GM23338 (cell line): ENCODE data around the gene XYLT1. TPM values are rescaled to one million over a fixed set of nuclear protein-coding genes. Genes with fewer than 3 reads are reported as not detected.

Experiments used
- ATAC-seq: fragments of 200-7000 bp; cut with Tn5 transposase; 3 replicates; pipeline ENCODE4 v1.9.1; 2020
- DNase-seq: peaks from one replicate; pipeline ENCODE4 v3.0.0-alpha.2; 2015; ENCODE audit warnings: low spot score
- H2AFZ ChIP-seq: fragments of 200-600 bp; sonication (generic); 2 replicates; pipeline ENCODE4 v1.8.0; 2016; ENCODE audit warnings: antibody characterized with exemption, mild to moderate bottlenecking, moderate library complexity
- H3F3A ChIP-seq: fragments of 200-600 bp; sonication (generic); replicated peaks from 2 replicates; pipeline ENCODE4 v1.8.0; 2017; ENCODE audit warnings: antibody characterized with exemption, mixed run types, low read depth
- H3K27ac ChIP-seq: fragments of 200-600 bp; sonication (generic); 2 replicates; pipeline ENCODE4 v1.6.1; 2016; ENCODE audit warnings: low read depth
- H3K27me3 ChIP-seq: fragments of 200-600 bp; sonication (generic); 2 replicates; pipeline ENCODE4 v1.8.0; 2016; ENCODE audit warnings: mild to moderate bottlenecking, mixed run types, moderate library complexity; ENCODE audit not compliant: insufficient read depth
- H3K36me3 ChIP-seq: fragments of 200-600 bp; sonication (generic); 2 replicates; pipeline ENCODE4 v1.8.0; 2016; ENCODE audit warnings: mild to moderate bottlenecking; ENCODE audit not compliant: insufficient read depth
- H3K4me1 ChIP-seq: fragments of 200-600 bp; sonication (generic); 2 replicates; pipeline ENCODE4 v1.8.0; 2016; ENCODE audit warnings: mild to moderate bottlenecking, moderate library complexity; ENCODE audit not compliant: insufficient read depth
- H3K4me2 ChIP-seq: fragments of 200-600 bp; sonication (generic); 2 replicates; pipeline ENCODE4 v1.7.1; 2017; ENCODE audit warnings: mixed run types
- H3K4me3 ChIP-seq: fragments of 200-600 bp; sonication (generic); 2 replicates; pipeline ENCODE4 v1.6.1; 2016; ENCODE audit warnings: mixed run types
- H3K79me2 ChIP-seq: fragments of 200-600 bp; sonication (generic); replicated peaks from 2 replicates; pipeline ENCODE4 v1.8.0; 2017; ENCODE audit warnings: mild to moderate bottlenecking; ENCODE audit not compliant: insufficient read depth
- H3K9me2 ChIP-seq: fragments of 200-600 bp; sonication (generic); 2 replicates; pipeline ENCODE4 v1.8.0; 2017; ENCODE audit not compliant: insufficient read depth
- H4K20me1 ChIP-seq: fragments of 200-600 bp; sonication (generic); replicated peaks from 2 replicates; pipeline ENCODE4 v1.8.0; 2017; ENCODE audit warnings: mild to moderate bottlenecking; ENCODE audit not compliant: insufficient read depth
- H3K27ac Mint-ChIP-seq: 2 replicates; pipeline ENCODE4 v1.8.0; 2020; ENCODE audit warnings: inconsistent platforms, mild to moderate bottlenecking, moderate library complexity, mixed read lengths
- H3K27me3 Mint-ChIP-seq: 3 replicates; pipeline ENCODE4 v1.8.0; 2022; ENCODE audit warnings: low read depth, mild to moderate bottlenecking, moderate library complexity, mixed read lengths, inconsistent platforms; ENCODE audit not compliant: insufficient read depth, poor library complexity
- H3K36me3 Mint-ChIP-seq: 3 replicates; pipeline ENCODE4 v1.8.0; 2021; ENCODE audit warnings: low read depth, mild to moderate bottlenecking, inconsistent platforms, moderate library complexity, mixed read lengths
- H3K4me1 Mint-ChIP-seq: 3 replicates; pipeline ENCODE4 v1.8.0; 2020; ENCODE audit warnings: mild to moderate bottlenecking, inconsistent platforms, mixed read lengths
- H3K4me3 Mint-ChIP-seq: 3 replicates; pipeline ENCODE4 v1.8.0; 2021; ENCODE audit warnings: moderate library complexity, mild to moderate bottlenecking, inconsistent platforms, mixed read lengths
- H3K9me3 Mint-ChIP-seq: 3 replicates; pipeline ENCODE4 v1.8.0; 2020; ENCODE audit warnings: moderate library complexity, mild to moderate bottlenecking, inconsistent platforms, mixed read lengths
- CREB1 ChIP-seq: fragments of 250-450 bp; sonication (Bioruptor Pico); IDR thresholded peaks from 2 replicates; pipeline ENCODE4 v1.5.0; 2020; ENCODE audit warnings: low read depth, mild to moderate bottlenecking, moderate library complexity
- ETS1 ChIP-seq: IDR thresholded peaks from 2 replicates; pipeline ENCODE4 v1.6.1; 2016; ENCODE audit warnings: antibody characterized with exemption
- EZH2 ChIP-seq: fragments of 200-600 bp; sonication (generic); IDR thresholded peaks from one replicate; pipeline ENCODE4 v1.8.0; 2017; ENCODE audit warnings: antibody characterized with exemption, mild to moderate bottlenecking, low read depth; ENCODE audit not compliant: unreplicated experiment
- EZH2phosphoT487 ChIP-seq: fragments of 200-600 bp; sonication (generic); IDR thresholded peaks from one replicate; pipeline ENCODE4 v1.8.1; 2018; ENCODE audit warnings: antibody characterized with exemption; ENCODE audit not compliant: unreplicated experiment
- JUNB ChIP-seq: IDR thresholded peaks from one replicate; pipeline ENCODE4 v1.6.1; 2016; ENCODE audit warnings: antibody characterized with exemption; ENCODE audit not compliant: unreplicated experiment
- POLR2AphosphoS5 ChIP-seq: IDR thresholded peaks from 2 replicates; pipeline ENCODE4 v1.6.1; 2016; ENCODE audit warnings: antibody characterized with exemption, low read depth
- STAT1 ChIP-seq: IDR thresholded peaks from one replicate; pipeline ENCODE4 v1.6.1; 2016; ENCODE audit warnings: antibody characterized with exemption; ENCODE audit not compliant: unreplicated experiment
- ZNF331 ChIP-seq: fragments of 250-450 bp; sonication (Bioruptor Pico); IDR thresholded peaks from 2 replicates; pipeline ENCODE4 v1.5.0; 2020; ENCODE audit warnings: low read depth, mild to moderate bottlenecking, moderate library complexity
- polyA plus RNA-seq: library from polyadenylated mRNA; unstranded; fragments of >200 nt; fragmentation: Nextera tagmentation; extraction: Ambion mirVana; gene quantifications from 2 replicates; pipeline ENCODE4 v1.2.1, GENCODE V29; 2016
- total RNA-seq: library from RNA; depleted of rRNA; stranded (reverse); fragments of >200 nt; shearing (Covaris generic); gene quantifications from 2 replicates; pipeline ENCODE4 v1.2.3, GENCODE V29; 2014
- TF ChIP-seq, protein P1 (sequence below): IDR thresholded peaks from one replicate; pipeline ENCODE4 v1.6.1; 2018; ENCODE audit warnings: antibody characterized with exemption; ENCODE audit not compliant: unreplicated experiment
- TF ChIP-seq, protein P2 (sequence below), 2 experiments: fragments of 200-600 bp in 1 of 2; sonication (generic) in 1 of 2; conservative IDR thresholded peaks; 2 replicates each; pipeline versions ENCODE4 v1.5.1 to v1.6.1; 2016 to 2017; ENCODE audit warnings: antibody characterized with exemption in 2 of 2, low read depth in 2 of 2, mild to moderate bottlenecking in 2 of 2, moderate library complexity in 1 of 2

XYLT1 gene
- total and polyA plus RNA-seq, 2 experiments from 2014 or later: 3.5 to 24.7 TPM

DNA sequence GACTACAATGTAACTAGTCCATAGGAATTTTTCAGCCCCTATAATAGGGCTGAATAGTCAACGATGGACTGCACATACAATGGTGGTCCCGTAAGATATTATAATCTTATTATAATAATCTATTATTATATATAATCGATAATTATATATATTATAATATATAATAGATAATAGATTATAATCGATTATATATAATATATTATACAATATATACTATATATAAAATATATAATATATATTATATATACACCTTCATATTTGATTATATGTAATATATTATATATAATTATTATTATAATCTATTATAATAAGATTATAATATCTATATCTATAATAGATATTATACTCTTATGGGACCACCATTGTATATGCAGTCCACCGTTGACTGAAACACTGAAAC is 238.8 kb downstream of the XYLT1 start (continued):
- TF ChIP-seq, protein P1, sequence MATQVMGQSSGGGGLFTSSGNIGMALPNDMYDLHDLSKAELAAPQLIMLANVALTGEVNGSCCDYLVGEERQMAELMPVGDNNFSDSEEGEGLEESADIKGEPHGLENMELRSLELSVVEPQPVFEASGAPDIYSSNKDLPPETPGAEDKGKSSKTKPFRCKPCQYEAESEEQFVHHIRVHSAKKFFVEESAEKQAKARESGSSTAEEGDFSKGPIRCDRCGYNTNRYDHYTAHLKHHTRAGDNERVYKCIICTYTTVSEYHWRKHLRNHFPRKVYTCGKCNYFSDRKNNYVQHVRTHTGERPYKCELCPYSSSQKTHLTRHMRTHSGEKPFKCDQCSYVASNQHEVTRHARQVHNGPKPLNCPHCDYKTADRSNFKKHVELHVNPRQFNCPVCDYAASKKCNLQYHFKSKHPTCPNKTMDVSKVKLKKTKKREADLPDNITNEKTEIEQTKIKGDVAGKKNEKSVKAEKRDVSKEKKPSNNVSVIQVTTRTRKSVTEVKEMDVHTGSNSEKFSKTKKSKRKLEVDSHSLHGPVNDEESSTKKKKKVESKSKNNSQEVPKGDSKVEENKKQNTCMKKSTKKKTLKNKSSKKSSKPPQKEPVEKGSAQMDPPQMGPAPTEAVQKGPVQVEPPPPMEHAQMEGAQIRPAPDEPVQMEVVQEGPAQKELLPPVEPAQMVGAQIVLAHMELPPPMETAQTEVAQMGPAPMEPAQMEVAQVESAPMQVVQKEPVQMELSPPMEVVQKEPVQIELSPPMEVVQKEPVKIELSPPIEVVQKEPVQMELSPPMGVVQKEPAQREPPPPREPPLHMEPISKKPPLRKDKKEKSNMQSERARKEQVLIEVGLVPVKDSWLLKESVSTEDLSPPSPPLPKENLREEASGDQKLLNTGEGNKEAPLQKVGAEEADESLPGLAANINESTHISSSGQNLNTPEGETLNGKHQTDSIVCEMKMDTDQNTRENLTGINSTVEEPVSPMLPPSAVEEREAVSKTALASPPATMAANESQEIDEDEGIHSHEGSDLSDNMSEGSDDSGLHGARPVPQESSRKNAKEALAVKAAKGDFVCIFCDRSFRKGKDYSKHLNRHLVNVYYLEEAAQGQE: no peak
- TF ChIP-seq CREB1 (CRISPR knock-in tag): no peak

GRCh38 chr16:17230932-17231581 is 239.7 kb downstream of the XYLT1 start:
- Histone ChIP-seq H4K20me1 (peaks cover 18% of the 10 kb centered on the region), H3K4me1 (peaks cover 3% of the 10 kb centered on the region; the same call in 1 of the 2 replicates), H3K27me3 (no peaks in the 10 kb centered on the region), H3K79me2 (no peaks in the 10 kb centered on the region; the same call in 1 of the 2 replicates), H2AFZ (no peak overlapping the region), H3K27ac (no peak overlapping the region), H3K4me2 (no peak overlapping the region), H3K4me3 (no peak overlapping the region), H3K9me2 (no peaks in the 10 kb centered on the region), H3F3A (no peaks in the 10 kb centered on the region), H3K36me3 (no peaks in the 10 kb centered on the region)
- DNase-seq (no peak), ATAC-seq (no peak)
- peaks cover 2% of the 10 kb centered on the region for H3K27me3 Mint-ChIP-seq
- no peaks in the 10 kb centered on the region; the same call in 2 of the 3 replicates for H3K36me3 Mint-ChIP-seq
- H3K9me3 Mint-ChIP-seq: no peaks in the 10 kb centered on the region
- no peak overlapping the region for H3K27ac Mint-ChIP-seq
- TF ChIP-seq, protein P2, sequence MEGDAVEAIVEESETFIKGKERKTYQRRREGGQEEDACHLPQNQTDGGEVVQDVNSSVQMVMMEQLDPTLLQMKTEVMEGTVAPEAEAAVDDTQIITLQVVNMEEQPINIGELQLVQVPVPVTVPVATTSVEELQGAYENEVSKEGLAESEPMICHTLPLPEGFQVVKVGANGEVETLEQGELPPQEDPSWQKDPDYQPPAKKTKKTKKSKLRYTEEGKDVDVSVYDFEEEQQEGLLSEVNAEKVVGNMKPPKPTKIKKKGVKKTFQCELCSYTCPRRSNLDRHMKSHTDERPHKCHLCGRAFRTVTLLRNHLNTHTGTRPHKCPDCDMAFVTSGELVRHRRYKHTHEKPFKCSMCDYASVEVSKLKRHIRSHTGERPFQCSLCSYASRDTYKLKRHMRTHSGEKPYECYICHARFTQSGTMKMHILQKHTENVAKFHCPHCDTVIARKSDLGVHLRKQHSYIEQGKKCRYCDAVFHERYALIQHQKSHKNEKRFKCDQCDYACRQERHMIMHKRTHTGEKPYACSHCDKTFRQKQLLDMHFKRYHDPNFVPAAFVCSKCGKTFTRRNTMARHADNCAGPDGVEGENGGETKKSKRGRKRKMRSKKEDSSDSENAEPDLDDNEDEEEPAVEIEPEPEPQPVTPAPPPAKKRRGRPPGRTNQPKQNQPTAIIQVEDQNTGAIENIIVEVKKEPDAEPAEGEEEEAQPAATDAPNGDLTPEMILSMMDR (conservative IDR thresholded peaks at IDR 0.05; ENCODE audit: low read depth in 2 of 2): peak; percentile 11 to 31; a peak in 1 of 4 replicates
- TF ChIP-seq ZNF331 (CRISPR knock-in tag): no peak
- no peak overlapping the region for H3K4me3 Mint-ChIP-seq
- H3K4me1 Mint-ChIP-seq: peaks cover 8% of the 10 kb centered on the region

DNA sequence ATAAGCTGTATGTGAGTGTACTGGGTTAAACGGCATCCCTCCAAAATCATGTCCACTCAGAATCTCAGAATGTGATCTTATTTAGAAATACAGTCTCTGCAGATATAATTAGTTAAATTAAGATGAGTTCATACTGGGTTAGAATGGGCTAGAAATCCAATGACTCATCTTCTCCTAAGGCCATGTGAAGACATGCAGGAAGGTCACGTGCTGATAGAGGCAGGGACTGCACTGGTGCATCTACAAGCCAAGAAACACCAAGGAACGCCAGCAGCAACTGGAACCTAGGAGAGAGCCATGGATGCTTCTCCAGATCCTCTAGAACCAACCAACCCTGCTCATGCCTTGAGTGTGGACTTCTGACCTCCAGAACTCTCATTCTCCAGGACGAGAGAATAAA is 241.0 kb downstream of the XYLT1 start:
- Histone ChIP-seq H3K4me3 (no peak overlapping the region), H3K9me2 (no peaks in the 10 kb centered on the region), H3F3A (no peaks in the 10 kb centered on the region), H4K20me1 (peaks cover 18% of the 10 kb centered on the region), H3K27ac (no peak overlapping the region), H3K36me3 (no peaks in the 10 kb centered on the region), H3K27me3 (no peaks in the 10 kb centered on the region), H2AFZ (no peak overlapping the region), H3K4me1 (peaks cover 3% of the 10 kb centered on the region; the same call in 1 of the 2 replicates), H3K79me2 (no peaks in the 10 kb centered on the region), H3K4me2 (no peak overlapping the region)
- no peak overlapping the region for H3K27ac Mint-ChIP-seq
- peaks cover 11% of the 10 kb centered on the region for H3K4me1 Mint-ChIP-seq
- H3K9me3 Mint-ChIP-seq: no peaks in the 10 kb centered on the region
- no peaks in the 10 kb centered on the region; the same call in 2 of the 3 replicates for H3K36me3 Mint-ChIP-seq
- ATAC-seq (no peak), DNase-seq (no peak)
- H3K27me3 Mint-ChIP-seq: peaks cover 2% of the 10 kb centered on the region
- no peak for TF ChIP-seq ETS1
- TF ChIP-seq JUNB: no peak
- TF ChIP-seq POLR2AphosphoS5: no peak
- no peak for TF ChIP-seq CREB1 (CRISPR knock-in tag)
- no peak for TF ChIP-seq EZH2phosphoT487
- TF ChIP-seq EZH2: no peak
- TF ChIP-seq STAT1: no peak
- TF ChIP-seq, protein P2 (conservative IDR thresholded peaks at IDR 0.05; ENCODE audit: low read depth in 2 of 2): no peak
- no peak overlapping the region for H3K4me3 Mint-ChIP-seq
